ENCODE results near the gene CA11.

GRCh38 chr19:48646001-48646721 is at the start of gene CA11:
- TF ChIP-seq CHD1 (IDR thresholded peaks at IDR 0.05; ENCODE audit: low read depth, low read length) (no peak), MAX (IDR thresholded peaks at IDR 0.05) (no peak; the same call in 1 of the 2 replicates), EZH2 (IDR thresholded peaks at IDR 0.05; ENCODE audit: low read depth, low read length, severe bottlenecking) (no peak), CTCF (IDR thresholded peaks at IDR 0.05; ENCODE audit: control extremely low read depth in 1 of 3, insufficient read depth in 1 of 3, low read depth in 1 of 3, low read length in 3 of 3) (peak; percentile 81 to 96 (median 88)), TEAD4 (IDR thresholded peaks at IDR 0.05; ENCODE audit: low read depth, low read length) (no peak), RAD21 (IDR thresholded peaks at IDR 0.05 in 1 of 2, conservative IDR thresholded peaks at IDR 0.05 in 1 of 2; ENCODE audit: low read depth in 2 of 2, low read length in 2 of 2) (peak; percentile 91 to 96), TAF1 (IDR thresholded peaks at IDR 0.05; ENCODE audit: low read depth, low read length) (no peak), NRF1 (IDR thresholded peaks at IDR 0.05; ENCODE audit: low read depth, low read length) (no peak), POLR2A (IDR thresholded peaks at IDR 0.05; ENCODE audit: control extremely low read depth in 1 of 2, low read depth in 2 of 2, low read length in 2 of 2) (0 out of 3 replicates have a peak, but pooled peaks of 1 of the 2 experiments have one; percentile 22), USF2 (IDR thresholded peaks at IDR 0.05; ENCODE audit: low read length) (no peak), JUN (IDR thresholded peaks at IDR 0.05; ENCODE audit: low read depth, low read length) (no peak), YY1 (IDR thresholded peaks at IDR 0.05; ENCODE audit: low read depth, low read length) (no peak)

Measured in H1 (cell line).